Sigmoid colon (tissue), 4 donors: ENCODE results near the gene ZNF687.

Experiments used
- CTCF ChIP-seq, 4 experiments: fragments of 450-650 bp in 3 of 4; fragments of 200-600 bp in 1 of 4; IDR thresholded peaks; one replicate each; pipeline ENCODE4 v1.5.1; 2016 to 2019; ENCODE audit warnings: antibody characterized with exemption in 4 of 4, mild to moderate bottlenecking in 3 of 4, moderate library complexity in 2 of 4
- POLR2A ChIP-seq, 2 donors: fragments of 450-650 bp; IDR thresholded peaks; one replicate each; pipeline ENCODE4 v1.6.1; 2016; ENCODE audit warnings: antibody characterized with exemption in 2 of 2, mild to moderate bottlenecking in 2 of 2, moderate library complexity in 2 of 2
- POLR2AphosphoS5 ChIP-seq, 4 donors: sonication (generic); formaldehyde crosslinking; IDR thresholded peaks; one replicate each; pipeline ENCODE4 v1.6.1; 2017; ENCODE audit warnings: antibody characterized with exemption in 4 of 4

GRCh38 chr1:151327223-151327902, 45.3 kb downstream of the ZNF687 start, which contains the start of gene PI4KB:
- TF ChIP-seq POLR2A (IDR thresholded peaks at IDR 0.05) = peak in 1 of 2 donors; percentile 7
- TF ChIP-seq CTCF (IDR thresholded peaks at IDR 0.05) = no peak
- TF ChIP-seq POLR2AphosphoS5 (IDR thresholded peaks at IDR 0.05) = peak; percentile 39 to 88 (median 66)
